IMR-90 (cell line): ENCODE data around the gene GGT6.

Experiments used
- CTCF ChIP-seq: conservative IDR thresholded peaks from 2 replicates; pipeline ENCODE4 v1.5.1; 2012; ENCODE audit warnings: mild to moderate bottlenecking, low read depth, low read length, improper control_type of control experiment
- ELK1 ChIP-seq: fragments of 150-350 bp; IDR thresholded peaks from 2 replicates; pipeline ENCODE4 v1.6.1; 2016; ENCODE audit warnings: low read depth, mild to moderate bottlenecking, low read length, moderate library complexity, borderline replicate concordance
- POLR2A ChIP-seq: IDR thresholded peaks from 2 replicates; pipeline ENCODE4 v1.6.1; 2012; ENCODE audit warnings: mild to moderate bottlenecking, low read depth, low read length
- RCOR1 ChIP-seq: IDR thresholded peaks from 2 replicates; pipeline ENCODE4 v1.6.1; 2012; ENCODE audit warnings: mild to moderate bottlenecking, low read length, improper control_type of control experiment; ENCODE audit not compliant: insufficient replicate concordance
- RFX5 ChIP-seq: IDR thresholded peaks from 2 replicates; pipeline ENCODE4 v1.8.0; 2012; ENCODE audit warnings: low read depth, mild to moderate bottlenecking, low read length, moderate library complexity
- SMC3 ChIP-seq: fragments of 150-350 bp; IDR thresholded peaks from 2 replicates; pipeline ENCODE4 v1.6.1; 2016; ENCODE audit warnings: low read depth, mild to moderate bottlenecking, antibody characterized with exemption, low read length, moderate library complexity

- TF ChIP-seq CTCF: no peak
- TF ChIP-seq RFX5: no peak
- TF ChIP-seq POLR2A: no peak
- no peak for TF ChIP-seq SMC3
- TF ChIP-seq RCOR1: no peak
- TF ChIP-seq ELK1: no peak
Observed at GRCh38 chr17:4509401-4509800, 51.0 kb downstream of the GGT6 start.
